Tibial nerve (tissue), 4 donors: Measurements from ENCODE around the gene ANAPC2.

Experiments
- EP300 ChIP-seq, 2 donors: sonication (generic); formaldehyde crosslinking; IDR thresholded peaks; one replicate each; pipeline ENCODE4 v1.6.1; 2017; ENCODE audit warnings: antibody characterized with exemption in 2 of 2, mild to moderate bottlenecking in 1 of 2
- TF ChIP-seq, protein P1 (sequence below), 5 experiments: fragments of 200-600 bp in 3 of 5; fragments of 450-650 bp in 2 of 5; sonication (generic) in 3 of 5; IDR thresholded peaks; one replicate each; pipeline ENCODE4 v1.5.1; 2016 to 2019; ENCODE audit warnings: antibody characterized with exemption in 5 of 5, mild to moderate bottlenecking in 3 of 5, moderate library complexity in 2 of 5

DNA sequence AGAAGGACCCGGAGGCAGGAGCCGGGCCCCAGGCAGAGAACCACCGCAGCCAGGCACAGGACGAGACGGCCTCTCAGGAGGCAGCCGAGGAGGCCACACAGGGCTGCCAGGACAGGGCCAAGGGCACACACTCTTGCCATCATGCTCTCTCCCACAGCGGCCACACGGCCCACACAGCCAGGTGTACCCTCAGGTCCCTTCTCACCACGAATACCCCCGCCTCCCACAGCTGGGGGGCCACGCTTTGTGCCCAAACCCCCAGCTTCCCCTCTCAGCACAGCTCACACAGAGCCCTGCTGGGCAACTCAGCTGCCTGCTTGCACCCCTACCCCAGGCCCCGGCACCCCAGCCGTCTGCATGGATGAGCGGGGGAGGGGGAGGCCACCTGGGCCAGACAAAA, 5.4 kb upstream of the ANAPC2 start:
- TF ChIP-seq, protein P1, sequence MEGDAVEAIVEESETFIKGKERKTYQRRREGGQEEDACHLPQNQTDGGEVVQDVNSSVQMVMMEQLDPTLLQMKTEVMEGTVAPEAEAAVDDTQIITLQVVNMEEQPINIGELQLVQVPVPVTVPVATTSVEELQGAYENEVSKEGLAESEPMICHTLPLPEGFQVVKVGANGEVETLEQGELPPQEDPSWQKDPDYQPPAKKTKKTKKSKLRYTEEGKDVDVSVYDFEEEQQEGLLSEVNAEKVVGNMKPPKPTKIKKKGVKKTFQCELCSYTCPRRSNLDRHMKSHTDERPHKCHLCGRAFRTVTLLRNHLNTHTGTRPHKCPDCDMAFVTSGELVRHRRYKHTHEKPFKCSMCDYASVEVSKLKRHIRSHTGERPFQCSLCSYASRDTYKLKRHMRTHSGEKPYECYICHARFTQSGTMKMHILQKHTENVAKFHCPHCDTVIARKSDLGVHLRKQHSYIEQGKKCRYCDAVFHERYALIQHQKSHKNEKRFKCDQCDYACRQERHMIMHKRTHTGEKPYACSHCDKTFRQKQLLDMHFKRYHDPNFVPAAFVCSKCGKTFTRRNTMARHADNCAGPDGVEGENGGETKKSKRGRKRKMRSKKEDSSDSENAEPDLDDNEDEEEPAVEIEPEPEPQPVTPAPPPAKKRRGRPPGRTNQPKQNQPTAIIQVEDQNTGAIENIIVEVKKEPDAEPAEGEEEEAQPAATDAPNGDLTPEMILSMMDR (IDR thresholded peaks at IDR 0.05) = no peak
- no peak for TF ChIP-seq EP300 (IDR thresholded peaks at IDR 0.05)
